ENCODE measurements around the gene VKORC1L1. TPM values are rescaled to one million over a fixed set of nuclear protein-coding genes. Genes with fewer than 3 reads are reported as not detected.
"Not testable (repeated sequence)": the region's sequence is repeated elsewhere in the genome, so short reads cannot be mapped to it uniquely, and the experiment has no call there.

The VKORC1L1 gene
- total RNA-seq, 1 experiment from 2014 or later = 29.4 TPM

DNA sequence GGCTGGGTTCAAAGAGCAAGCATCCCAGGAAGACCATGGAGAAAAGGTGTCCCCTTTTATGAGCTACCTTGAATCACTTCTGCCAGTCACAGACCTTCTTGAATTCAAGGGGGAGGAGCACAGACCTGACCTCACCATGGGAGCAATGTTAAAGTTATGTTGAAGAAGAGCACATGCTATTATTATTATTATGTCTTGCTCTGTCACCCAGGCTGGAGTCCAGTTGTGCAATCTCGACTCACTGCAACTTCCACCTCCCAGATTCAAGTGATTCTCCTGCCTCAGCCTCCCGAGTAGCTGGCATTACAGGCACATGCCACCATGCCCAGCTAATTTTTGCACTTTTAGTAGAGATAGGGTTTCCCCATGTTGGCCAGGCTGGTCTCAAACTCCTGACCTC is 5.2 kb upstream of the VKORC1L1 start:
- H3K23me2 ChIP-seq (ENCODE audit: insufficient read length, low read depth, low read length, poor library complexity, severe bottlenecking); H3K27ac ChIP-seq (ENCODE audit: insufficient read length, low read depth, low read length); H3K4me1 ChIP-seq (ENCODE audit: insufficient read depth, low read length); H3T11ph ChIP-seq (ENCODE audit: low read length); H4K20me1 ChIP-seq (ENCODE audit: control insufficient read depth, insufficient read depth, insufficient read length); H2BK5ac ChIP-seq (ENCODE audit: insufficient read length, low read length); H3K36me3 Mint-ChIP-seq (ENCODE audit: insufficient read depth in 1 of 3, low read depth in 3 of 3); H3K27me3 Mint-ChIP-seq (ENCODE audit: low read depth); H2BK120ac ChIP-seq (ENCODE audit: low read depth, low read length, poor library complexity, severe bottlenecking); H3K79me1 ChIP-seq (ENCODE audit: insufficient read depth, low read depth, low read length, poor library complexity, severe bottlenecking); H4K5ac ChIP-seq (ENCODE audit: insufficient read length, low read depth, low read length); H3K14ac ChIP-seq (ENCODE audit: insufficient read depth, low read length); H3K9ac ChIP-seq (ENCODE audit: extremely low read depth, insufficient read length, low read length); H3K9me3 Mint-ChIP-seq; H4K91ac ChIP-seq (ENCODE audit: insufficient read length, low read depth, low read length); H2BK12ac ChIP-seq (ENCODE audit: insufficient read length, low read depth, low read length); H3K18ac ChIP-seq (ENCODE audit: insufficient read length, low read depth, low read length); H3K4me1 Mint-ChIP-seq; H3K27ac Mint-ChIP-seq; H4K8ac ChIP-seq (replicated peaks; ENCODE audit: insufficient read length, low read depth, low read length); H2AFZ ChIP-seq (ENCODE audit: low read length); H3K79me2 ChIP-seq (ENCODE audit: insufficient read depth, low read length); H3K27me3 ChIP-seq (ENCODE audit: insufficient read depth, low read length); DNase-seq; H3K4ac ChIP-seq (ENCODE audit: low read depth, low read length); H3K56ac ChIP-seq (ENCODE audit: insufficient read length, low read depth, low read length); H2BK15ac ChIP-seq (ENCODE audit: low read depth, low read length); H3K4me2 ChIP-seq (ENCODE audit: insufficient read depth, insufficient read length, low read length); H3K4me3 Mint-ChIP-seq; H3K23ac ChIP-seq (ENCODE audit: insufficient read length, low read depth, low read length); H2AK5ac ChIP-seq (ENCODE audit: insufficient read length, low read length); H3K9me3 ChIP-seq (ENCODE audit: control insufficient read depth, low read depth, low read length); H2BK20ac ChIP-seq (ENCODE audit: low read depth, low read length, poor library complexity, severe bottlenecking): not testable (repeated sequence)
- no CpG with 5 or more reads among the region's 2 CpGs for WGBS (ENCODE audit: extremely low coverage, insufficient read length, low lambda C conversion rate)

DNA sequence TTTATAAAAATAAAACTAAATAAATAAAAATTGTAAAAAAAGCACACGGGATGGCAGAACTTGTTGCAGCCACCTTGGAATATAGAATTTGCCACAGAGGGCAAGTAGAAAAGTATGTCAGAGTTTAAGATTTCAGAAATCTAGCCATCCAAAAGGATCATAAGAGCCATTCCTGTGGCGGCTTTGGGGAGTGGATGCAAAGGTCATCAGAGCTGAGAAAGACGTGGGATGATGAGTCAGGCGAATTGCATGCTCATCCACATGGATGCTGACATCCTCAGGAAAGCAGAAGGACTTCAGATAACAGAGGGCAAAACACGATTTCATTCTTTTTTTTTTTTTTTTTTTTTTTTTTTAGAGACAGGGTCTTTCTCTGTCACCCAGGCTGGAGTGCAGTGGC is 3.6 kb upstream of the VKORC1L1 start:
- H3K18ac ChIP-seq (ENCODE audit: insufficient read length, low read depth, low read length); H3K4ac ChIP-seq (ENCODE audit: low read depth, low read length); H2BK12ac ChIP-seq (ENCODE audit: insufficient read length, low read depth, low read length); H3K79me2 ChIP-seq (ENCODE audit: insufficient read depth, low read length); H3K4me3 Mint-ChIP-seq; H3K9me3 Mint-ChIP-seq; DNase-seq; H3K56ac ChIP-seq (ENCODE audit: insufficient read length, low read depth, low read length); H4K20me1 ChIP-seq (ENCODE audit: control insufficient read depth, insufficient read depth, insufficient read length); H3K27me3 ChIP-seq (ENCODE audit: insufficient read depth, low read length); H2AK5ac ChIP-seq (ENCODE audit: insufficient read length, low read length); H2BK120ac ChIP-seq (ENCODE audit: low read depth, low read length, poor library complexity, severe bottlenecking); H3K36me3 Mint-ChIP-seq (ENCODE audit: insufficient read depth in 1 of 3, low read depth in 3 of 3); H4K8ac ChIP-seq (replicated peaks; ENCODE audit: insufficient read length, low read depth, low read length); H3K27ac ChIP-seq (ENCODE audit: insufficient read length, low read depth, low read length); H2BK20ac ChIP-seq (ENCODE audit: low read depth, low read length, poor library complexity, severe bottlenecking); H3K4me1 Mint-ChIP-seq; H3K4me2 ChIP-seq (ENCODE audit: insufficient read depth, insufficient read length, low read length); H3K27me3 Mint-ChIP-seq (ENCODE audit: low read depth); H2AFZ ChIP-seq (ENCODE audit: low read length); H4K91ac ChIP-seq (ENCODE audit: insufficient read length, low read depth, low read length); H4K5ac ChIP-seq (ENCODE audit: insufficient read length, low read depth, low read length); H2BK15ac ChIP-seq (ENCODE audit: low read depth, low read length); H3K9ac ChIP-seq (ENCODE audit: extremely low read depth, insufficient read length, low read length); H3K27ac Mint-ChIP-seq; H3T11ph ChIP-seq (ENCODE audit: low read length); H2BK5ac ChIP-seq (ENCODE audit: insufficient read length, low read length); H3K79me1 ChIP-seq (ENCODE audit: insufficient read depth, low read depth, low read length, poor library complexity, severe bottlenecking); H3K23me2 ChIP-seq (ENCODE audit: insufficient read length, low read depth, low read length, poor library complexity, severe bottlenecking); H3K9me3 ChIP-seq (ENCODE audit: control insufficient read depth, low read depth, low read length); H3K4me1 ChIP-seq (ENCODE audit: insufficient read depth, low read length); H3K23ac ChIP-seq (ENCODE audit: insufficient read length, low read depth, low read length); H3K14ac ChIP-seq (ENCODE audit: insufficient read depth, low read length): not testable (repeated sequence)
- no CpG with 5 or more reads among the region's 5 CpGs for WGBS (ENCODE audit: extremely low coverage, insufficient read length, low lambda C conversion rate)

All from H9 (cell line).